Measurements from ENCODE around the gene MICAL3. TPM values are rescaled to one million over a fixed set of nuclear protein-coding genes. Genes with fewer than 3 reads are reported as not detected.

Gene MICAL3
- total RNA-seq, 4 donors from 2014 or later, result 15.8 to 45.4 (median 31.6) TPM

GRCh38 chr22:17811119-17811518, 213.2 kb downstream of the MICAL3 start:
- no peak for TF ChIP-seq CTCF (IDR thresholded peaks at IDR 0.05; ENCODE audit: low read depth)

GRCh38 chr22:17810570-17811116, 213.7 kb downstream of the MICAL3 start:
- TF ChIP-seq CTCF (IDR thresholded peaks at IDR 0.05; ENCODE audit: low read depth), result no peak

GRCh38 chr22:17808693-17809403, 215.5 kb downstream of the MICAL3 start:
- no peak for TF ChIP-seq CTCF (IDR thresholded peaks at IDR 0.05; ENCODE audit: low read depth)

GRCh38 chr22:17807578-17808410, 216.6 kb downstream of the MICAL3 start:
- no peak for TF ChIP-seq CTCF (IDR thresholded peaks at IDR 0.05; ENCODE audit: low read depth)

GRCh38 chr22:17807086-17807485, 217.3 kb downstream of the MICAL3 start:
- no peak for TF ChIP-seq CTCF (IDR thresholded peaks at IDR 0.05; ENCODE audit: low read depth)

- no peak for TF ChIP-seq CTCF (IDR thresholded peaks at IDR 0.05; ENCODE audit: low read depth)
Measured at GRCh38 chr22:17806437-17806836, 217.9 kb downstream of the MICAL3 start.

Data from subcutaneous adipose tissue (tissue), 4 donors.